GM10248 (cell line): ENCODE measurements around the gene KRT79.

ENCODE experiments used
- CTCF ChIA-PET: fragments of 300-600 bp; sonication (Branson Sonifier 250); formaldehyde crosslinking; extraction: SDS; loops from one replicate; lab custom pipeline; 2021; ENCODE audit warnings: antibody characterized with exemption; lab: Yijun Ruan, JAX
- POLR2A ChIA-PET: fragments of 350-650 bp; sonication (Branson Sonifier 250); formaldehyde crosslinking; extraction: SDS; loops from one replicate; lab custom pipeline; 2020; ENCODE audit warnings: antibody characterized with exemption; lab: Yijun Ruan, JAX
- DNase-seq: peaks from one replicate; pipeline ENCODE4 v3.0.0; 2012; ENCODE audit errors: extremely low spot score
- CTCF ChIP-seq: IDR thresholded peaks from 2 replicates; pipeline ENCODE4 v1.5.1; 2012; ENCODE audit warnings: mild to moderate bottlenecking, low read depth; ENCODE audit errors: extremely low read depth, missing control alignments, control extremely low read depth

Gene KRT79

GRCh38 chr12:52839436-52840105 lies 5.5 kb upstream of the KRT79 start:
- ChIA-PET POLR2A (no interaction called here), CTCF (interaction anchor here (1.6 to 2.2 kb wide), 2 partner anchors 8 to 46 kb away, joined by 3 to 7 read pairs; no protein-coding TSS in a partner anchor)
- TF ChIP-seq CTCF: no peak
- DNase-seq: no peak

- CTCF ChIA-PET: interaction anchor here (1.1 to 2.2 kb wide), 3 partner anchors 8 to 47 kb away, joined by 3 to 7 read pairs (median 4); no protein-coding TSS in a partner anchor
- no peak for DNase-seq
- POLR2A ChIA-PET: no interaction called here
- no peak for TF ChIP-seq CTCF
Observed at GRCh38 chr12:52838609-52839435, 4.7 kb upstream of the KRT79 start.

- CTCF ChIA-PET: interaction anchor here (1.1 kb wide), 1 partner anchor 15 kb away, joined by 4 read pairs; no protein-coding TSS in a partner anchor
- no peak for DNase-seq
- TF ChIP-seq CTCF: no peak
- POLR2A ChIA-PET: no interaction called here
Observed at GRCh38 chr12:52837781-52838608, 3.9 kb upstream of the KRT79 start.

GRCh38 chr12:52837413-52837741 lies 3.3 kb upstream of the KRT79 start:
- POLR2A ChIA-PET: no interaction called here
- CTCF ChIA-PET: interaction anchor here (2.1 kb wide), 1 partner anchor 28 kb away, joined by 5 read pairs; no protein-coding TSS in a partner anchor
- no peak for TF ChIP-seq CTCF
- no peak for DNase-seq

- POLR2A ChIA-PET: no interaction called here
- DNase-seq: no peak
- CTCF ChIA-PET: interaction anchor here (2.1 kb wide), 1 partner anchor 29 kb away, joined by 5 read pairs; no protein-coding TSS in a partner anchor
- TF ChIP-seq CTCF: no peak
Observed at GRCh38 chr12:52836491-52837412, 2.6 kb upstream of the KRT79 start.
